ENCODE data around the gene CDH4.
"Not testable (repeated sequence)": the region's sequence is repeated elsewhere in the genome, so short reads cannot be mapped to it uniquely, and the experiment has no call there.

CDH4 gene

GRCh38 chr20:61965606-61966491 lies 713.8 kb downstream of the CDH4 start:
- DNase-seq, result no peak

GRCh38 chr20:61966492-61967244 lies 714.6 kb downstream of the CDH4 start:
- no peak for DNase-seq

GRCh38 chr20:61967300-61967699 lies 715.2 kb downstream of the CDH4 start:
- DNase-seq, result no peak

- no peak for DNase-seq
Observed at GRCh38 chr20:61968036-61968810, 716.2 kb downstream of the CDH4 start.

- no peak for DNase-seq
Observed at GRCh38 chr20:61968932-61969331, 716.9 kb downstream of the CDH4 start.

GRCh38 chr20:61969806-61970205 lies 717.7 kb downstream of the CDH4 start:
- no peak for DNase-seq

- no peak for DNase-seq
Observed at GRCh38 chr20:61970357-61970756, 718.3 kb downstream of the CDH4 start.

GRCh38 chr20:61971595-61971994 lies 719.5 kb downstream of the CDH4 start:
- not testable (repeated sequence) for DNase-seq

GRCh38 chr20:61972636-61973508 lies 720.8 kb downstream of the CDH4 start:
- DNase-seq, result no peak

GRCh38 chr20:61973515-61974356 lies 721.7 kb downstream of the CDH4 start:
- DNase-seq, result no peak

GRCh38 chr20:61974357-61974665 lies 722.2 kb downstream of the CDH4 start:
- no peak for DNase-seq

GRCh38 chr20:61975407-61976129 lies 723.5 kb downstream of the CDH4 start:
- DNase-seq, result no peak

GRCh38 chr20:61976263-61976643 lies 724.2 kb downstream of the CDH4 start:
- no peak for DNase-seq

GRCh38 chr20:61976644-61977418 lies 724.8 kb downstream of the CDH4 start:
- no peak for DNase-seq

- DNase-seq, result no peak
Observed at GRCh38 chr20:61977419-61977786, 725.3 kb downstream of the CDH4 start.

- no peak for DNase-seq
Observed at GRCh38 chr20:61978491-61978890, 726.4 kb downstream of the CDH4 start.

- no peak for DNase-seq
Observed at GRCh38 chr20:61979090-61979489, 727.0 kb downstream of the CDH4 start.

GRCh38 chr20:61979701-61980635 lies 727.9 kb downstream of the CDH4 start:
- no peak for DNase-seq
